ENCODE results near the gene LYZL2. TPM values are rescaled to one million over a fixed set of nuclear protein-coding genes. Genes with fewer than 3 reads are reported as not detected.

Gene LYZL2
- total RNA-seq, 4 donors from 2014 or later = not detected

- no peak overlapping the region for H3K27ac ChIP-seq
- intact Hi-C loops (cut with DNase I) = no loop called here
- H3K9me3 ChIP-seq = no peaks in the 10 kb centered on the region
- H3K4me3 ChIP-seq = no peak overlapping the region
- H3K36me3 ChIP-seq = no peaks in the 10 kb centered on the region
- H3K4me1 ChIP-seq = peaks cover 9 to 30% (median 10%) of the 10 kb centered on the region in 3 donors
- TF ChIP-seq, protein P1, sequence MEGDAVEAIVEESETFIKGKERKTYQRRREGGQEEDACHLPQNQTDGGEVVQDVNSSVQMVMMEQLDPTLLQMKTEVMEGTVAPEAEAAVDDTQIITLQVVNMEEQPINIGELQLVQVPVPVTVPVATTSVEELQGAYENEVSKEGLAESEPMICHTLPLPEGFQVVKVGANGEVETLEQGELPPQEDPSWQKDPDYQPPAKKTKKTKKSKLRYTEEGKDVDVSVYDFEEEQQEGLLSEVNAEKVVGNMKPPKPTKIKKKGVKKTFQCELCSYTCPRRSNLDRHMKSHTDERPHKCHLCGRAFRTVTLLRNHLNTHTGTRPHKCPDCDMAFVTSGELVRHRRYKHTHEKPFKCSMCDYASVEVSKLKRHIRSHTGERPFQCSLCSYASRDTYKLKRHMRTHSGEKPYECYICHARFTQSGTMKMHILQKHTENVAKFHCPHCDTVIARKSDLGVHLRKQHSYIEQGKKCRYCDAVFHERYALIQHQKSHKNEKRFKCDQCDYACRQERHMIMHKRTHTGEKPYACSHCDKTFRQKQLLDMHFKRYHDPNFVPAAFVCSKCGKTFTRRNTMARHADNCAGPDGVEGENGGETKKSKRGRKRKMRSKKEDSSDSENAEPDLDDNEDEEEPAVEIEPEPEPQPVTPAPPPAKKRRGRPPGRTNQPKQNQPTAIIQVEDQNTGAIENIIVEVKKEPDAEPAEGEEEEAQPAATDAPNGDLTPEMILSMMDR (IDR thresholded peaks at IDR 0.05) = no peak
- TF ChIP-seq POLR2A (IDR thresholded peaks at IDR 0.05) = no peak
- no peak for DNase-seq
- 52 to 69% methylated on average over 3 of the region's 3 CpGs for WGBS, 2 donors
- peaks cover 0 to 9% (median 0%) of the 10 kb centered on the region in 4 donors for H3K27me3 ChIP-seq
Observed at GRCh38 chr10:30579574-30579973, 50.0 kb downstream of the LYZL2 start.

GRCh38 chr10:30577048-30577447 is 52.5 kb downstream of the LYZL2 start:
- intact Hi-C loops (cut with DNase I) = no loop called here
- Histone ChIP-seq H3K27ac (no peak overlapping the region), H3K9me3 (no peaks in the 10 kb centered on the region), H3K36me3 (no peaks in the 10 kb centered on the region), H3K27me3 (peaks cover 0 to 9% (median 0%) of the 10 kb centered on the region in 4 donors), H3K4me3 (no peak overlapping the region), H3K4me1 (peaks cover 0 to 10% (median 0%) of the 10 kb centered on the region in 3 donors)
- DNase-seq = no peak
- TF ChIP-seq, protein P1 (IDR thresholded peaks at IDR 0.05) = no peak
- no peak for TF ChIP-seq POLR2A (IDR thresholded peaks at IDR 0.05)

DNA sequence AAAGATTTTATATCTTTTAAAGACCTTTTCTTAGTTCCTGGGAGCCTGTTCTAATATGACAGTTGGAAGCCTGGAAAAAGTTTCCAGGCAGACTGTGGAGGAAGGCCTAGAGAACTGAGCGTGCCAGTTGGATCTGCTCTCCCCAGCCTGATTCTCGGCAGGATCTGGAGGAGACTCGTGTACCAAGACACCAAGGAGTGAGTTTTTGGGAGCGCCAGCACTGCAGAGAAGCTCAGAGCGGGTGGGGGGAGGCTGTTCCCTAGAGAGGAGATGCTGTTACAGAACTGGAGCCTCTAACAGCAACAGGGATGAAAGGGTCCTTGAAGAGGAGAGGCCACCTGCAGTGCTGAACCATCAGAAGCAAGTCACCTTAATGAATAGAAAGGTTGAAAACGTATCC is 52.9 kb downstream of the LYZL2 start:
- no peaks in the 10 kb centered on the region for H3K9me3 ChIP-seq
- DNase-seq = no peak
- TF ChIP-seq, protein P1 (IDR thresholded peaks at IDR 0.05) = no peak
- no peak for TF ChIP-seq POLR2A (IDR thresholded peaks at IDR 0.05)
- no peaks in the 10 kb centered on the region for H3K36me3 ChIP-seq
- WGBS, 2 donors = 75 to 78% methylated on average over 4 to 5 of the region's 6 CpGs
- H3K27me3 ChIP-seq = peaks cover 0 to 9% (median 0%) of the 10 kb centered on the region in 4 donors
- H3K27ac ChIP-seq = no peak overlapping the region
- no peak overlapping the region for H3K4me3 ChIP-seq
- intact Hi-C loops (cut with DNase I) = no loop called here
- peaks cover 0 to 10% (median 0%) of the 10 kb centered on the region in 3 donors for H3K4me1 ChIP-seq

DNA sequence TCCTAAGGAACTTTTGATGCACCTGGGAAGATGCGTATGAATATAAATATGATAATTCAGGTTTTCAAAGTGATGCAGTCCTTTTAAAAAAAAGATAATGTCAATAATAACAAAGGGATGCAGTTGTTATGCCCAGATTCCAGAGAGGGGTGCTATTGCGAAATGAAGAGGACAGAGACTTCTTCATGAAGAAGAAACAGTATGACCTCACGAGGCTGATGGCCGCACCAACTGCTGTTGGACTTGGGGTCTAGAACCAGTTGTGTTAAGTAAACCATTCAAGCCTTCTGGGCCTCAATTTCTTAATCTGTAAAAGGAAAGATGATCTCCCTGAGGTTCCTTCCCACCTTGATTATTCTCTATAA is 55.1 kb downstream of the LYZL2 start:
- Histone ChIP-seq H3K36me3 (no peaks in the 10 kb centered on the region), H3K27ac (peak overlapping the region in 1 of 4 donors; percentile 39), H3K27me3 (peaks cover 0 to 9% (median 0%) of the 10 kb centered on the region in 4 donors), H3K4me3 (no peak overlapping the region), H3K9me3 (no peaks in the 10 kb centered on the region), H3K4me1 (peaks cover 0 to 6% (median 0%) of the 10 kb centered on the region in 3 donors)
- WGBS, 2 donors = 80 to 93% methylated on average over 4 of the region's 4 CpGs
- intact Hi-C loops (cut with DNase I) = no loop called here
- no peak for TF ChIP-seq POLR2A (IDR thresholded peaks at IDR 0.05)
- TF ChIP-seq, protein P1 (IDR thresholded peaks at IDR 0.05) = no peak
- no peak for DNase-seq

GRCh38 chr10:30573721-30574431 is 55.7 kb downstream of the LYZL2 start:
- H3K4me1 ChIP-seq = peaks cover 0 to 3% (median 0%) of the 10 kb centered on the region in 3 donors
- no peak overlapping the region for H3K27ac ChIP-seq
- peaks cover 0 to 9% (median 0%) of the 10 kb centered on the region in 4 donors for H3K27me3 ChIP-seq
- TF ChIP-seq, protein P1 (IDR thresholded peaks at IDR 0.05) = no peak
- no peak for TF ChIP-seq POLR2A (IDR thresholded peaks at IDR 0.05)
- 62 to 70% methylated on average over 7 of the region's 7 CpGs for WGBS, 2 donors
- H3K4me3 ChIP-seq = no peak overlapping the region
- intact Hi-C loops (cut with DNase I) = no loop called here
- no peak for DNase-seq
- no peaks in the 10 kb centered on the region for H3K36me3 ChIP-seq
- no peaks in the 10 kb centered on the region for H3K9me3 ChIP-seq

Measured in esophagus squamous epithelium (tissue), 5 donors.